HepG2 (cell line): ENCODE data around the gene CYP26B1. TPM values are rescaled to one million over a fixed set of nuclear protein-coding genes. Genes with fewer than 3 reads are reported as not detected.

Experiments
- ATAC-seq: fragments of 200-7000 bp; cut with Tn5 transposase; 3 replicates; pipeline ENCODE4 v1.9.1; 2020; ENCODE audit warnings: mild to moderate bottlenecking, moderate library complexity
- BruUV-seq: library from RNA; stranded (reverse); fragments of 400-500 nt; replicated peaks from 2 replicates; lab custom pipeline; 2021; lab: Mats Ljungman, UMichigan
- CTCF ChIA-PET: fragments of 300-600 bp; formaldehyde crosslinking; extraction: SDS; loops from one replicate; lab custom pipeline; 2021; ENCODE audit warnings: low total read pairs, inconsistent platforms, low intra/inter-chr PET ratio; lab: Yijun Ruan, JAX
- POLR2A ChIA-PET: fragments of 350-600 bp; sonication (Branson Sonifier 250); formaldehyde crosslinking; loops from one replicate; lab custom pipeline; 2020; ENCODE audit warnings: antibody characterized with exemption, inconsistent platforms; lab: Yijun Ruan, JAX
- DNase-seq: peaks from one replicate; pipeline ENCODE4 v3.0.0-alpha.2; 2015; ENCODE audit warnings: low spot score
- FAIRE-seq: peaks from 3 replicates; lab custom pipeline; 2011; peaks lifted over from hg19 to GRCh38; lab: Jason Lieb, UNC
- H2AFZ ChIP-seq: one replicate; pipeline ENCODE4 v1.6.1; 2011; ENCODE audit warnings: low read length, inconsistent platforms
- H3K27ac ChIP-seq: fragments of 300-600 bp; 3 replicates; pipeline ENCODE4 v1.8.0; 2011; ENCODE audit warnings: mixed run types, mild to moderate bottlenecking, mixed read lengths, low read length, inconsistent platforms; ENCODE audit not compliant: insufficient read depth; ENCODE audit errors: extremely low read length
- H3K27me3 ChIP-seq, 2 experiments: fragments of 200-600 bp in 1 of 2; 2 replicates in 1 of 2; 3 replicates in 1 of 2; pipeline versions ENCODE4 v1.6.0 to v1.8.0; 2011; ENCODE audit warnings: low read length in 2 of 2, mild to moderate bottlenecking in 2 of 2, moderate library complexity in 2 of 2, inconsistent platforms in 1 of 2; ENCODE audit not compliant: insufficient read depth in 2 of 2, control insufficient read depth in 1 of 2
- H3K36me3 ChIP-seq, 2 experiments: fragments of 200-600 bp in 1 of 2; replicated peaks in 1 of 2; 2 replicates in 1 of 2; 3 replicates in 1 of 2; pipeline versions ENCODE4 v1.5.1 to v1.8.0; 2011; ENCODE audit warnings: low read length in 2 of 2, inconsistent platforms in 1 of 2; ENCODE audit not compliant: insufficient read depth in 2 of 2, control insufficient read depth in 1 of 2
- H3K4me1 ChIP-seq: 2 replicates; pipeline ENCODE4 v1.5.1; 2012; ENCODE audit warnings: low read length, inconsistent platforms; ENCODE audit not compliant: insufficient read depth
- H3K4me2 ChIP-seq: 2 replicates; pipeline ENCODE4 v1.6.0; 2011; ENCODE audit warnings: low read depth, low read length, inconsistent platforms
- H3K4me3 ChIP-seq, 3 experiments: fragments of 200-600 bp in 1 of 3; sonication (generic), shearing (Covaris generic) in 1 of 3; replicated peaks in 1 of 3; 2 replicates each; pipeline ENCODE4 v1.5.1; 2011 to 2016; ENCODE audit warnings: low read length in 3 of 3, inconsistent platforms in 2 of 3, low read depth in 2 of 3, mild to moderate bottlenecking in 2 of 3, control low read depth in 1 of 3, mixed read lengths in 1 of 3; ENCODE audit not compliant: insufficient read depth in 1 of 3
- H3K79me2 ChIP-seq: one replicate; pipeline ENCODE4 v1.6.1; 2011; ENCODE audit warnings: low read length, inconsistent platforms; ENCODE audit not compliant: insufficient read depth
- H3K9ac ChIP-seq: 2 replicates; pipeline ENCODE4 v1.6.0; 2011; ENCODE audit warnings: mild to moderate bottlenecking, low read depth, low read length, inconsistent platforms; ENCODE audit not compliant: insufficient read depth
- H3K9me3 ChIP-seq: 2 replicates; pipeline ENCODE4 v1.5.1; 2012; ENCODE audit warnings: mild to moderate bottlenecking, low read length
- H4K20me1 ChIP-seq: 2 replicates; pipeline ENCODE4 v1.6.0; 2011; ENCODE audit warnings: inconsistent platforms, mild to moderate bottlenecking, low read length, moderate library complexity; ENCODE audit not compliant: insufficient read depth
- CREM ChIP-seq, 2 experiments: sonication (generic) in 1 of 2; formaldehyde crosslinking in 1 of 2; IDR thresholded peaks; 2 replicates each; pipeline versions ENCODE4 v1.4.0 to v1.6.1; 2016 to 2020; ENCODE audit warnings: antibody characterized with exemption in 1 of 2, mild to moderate bottlenecking in 1 of 2, missing genetic modification reagents in 1 of 2
- GPN1 ChIP-seq: sonication (generic); formaldehyde crosslinking; IDR thresholded peaks from 2 replicates; pipeline ENCODE4 v1.5.1; 2020; ENCODE audit warnings: missing genetic modification reagents, borderline replicate concordance
- HDAC6 ChIP-seq: fragments of 200-600 bp; sonication (generic); IDR thresholded peaks from 2 replicates; pipeline ENCODE4 v1.7.0; 2017; ENCODE audit warnings: mild to moderate bottlenecking, antibody characterized with exemption, low read length, low read depth
- NFE2L2 ChIP-seq: fragments of 150-350 bp; IDR thresholded peaks from 2 replicates; pipeline ENCODE4 v1.6.1; 2014; ENCODE audit warnings: low read length
- NFYB ChIP-seq: sonication (generic); formaldehyde crosslinking; IDR thresholded peaks from 2 replicates; pipeline ENCODE4 v1.4.0; 2020; ENCODE audit warnings: missing genetic modification reagents
- THAP11 ChIP-seq: IDR thresholded peaks from 2 replicates; pipeline ENCODE4 v1.6.1; 2016; ENCODE audit warnings: missing biosample characterization, missing genetic modification reagents
- ZNF124 ChIP-seq: sonication (generic); formaldehyde crosslinking; IDR thresholded peaks from 2 replicates; pipeline ENCODE4 v1.4.0; 2020; ENCODE audit warnings: missing genetic modification reagents
- ZNF496 ChIP-seq: sonication (generic); formaldehyde crosslinking; IDR thresholded peaks from 2 replicates; pipeline ENCODE4 v1.8.1; 2023; ENCODE audit warnings: mild to moderate bottlenecking, moderate library complexity, missing genetic modification reagents; ENCODE audit not compliant: insufficient replicate concordance
- ZNF724P ChIP-seq: sonication (generic); formaldehyde crosslinking; IDR thresholded peaks from 2 replicates; pipeline ENCODE4 v1.8.0; 2022; ENCODE audit warnings: missing genetic modification reagents, borderline replicate concordance
- ZSCAN25 ChIP-seq: sonication (generic); formaldehyde crosslinking; IDR thresholded peaks from 2 replicates; pipeline ENCODE4 v1.8.0; 2022; ENCODE audit warnings: mild to moderate bottlenecking, missing genetic modification reagents
- ZSCAN31 ChIP-seq: sonication (generic); formaldehyde crosslinking; IDR thresholded peaks from 2 replicates; pipeline ENCODE4 v1.5.0; 2020; ENCODE audit warnings: low read depth, mild to moderate bottlenecking, missing genetic modification reagents
- WGBS: methylation state at CpG from one replicate; pipeline ENCODE4 v1.1.6; 2017; ENCODE audit warnings: low lambda C conversion rate; 5-methylcytosine and 5-hydroxymethylcytosine counted together
- in situ Hi-C: cut with HindIII; loops from 2 replicates; pipeline ENCODE4 v1.10.0; 2017; ENCODE audit warnings: low pct_unique_long_range_greater_than_20kb; ENCODE audit not compliant: extremely low pct_ligation_motif_present
- intact Hi-C: fragments of 100-400 bp; cut with micrococcal nuclease; formaldehyde crosslinking; loops from one replicate; pipeline ENCODE4 v1.10.0; 2022; ENCODE audit not compliant: unreplicated experiment
- polyA plus RNA-seq, 8 experiments: library from polyadenylated mRNA; depleted of rRNA in 3 of 8; stranded (reverse) in 7 of 8; unstranded in 1 of 8; fragments of >200 nt; fragmentation: Illumina TruSeq in 4 of 8; extraction: Trizol in 4 of 8; gene quantifications; 2 replicates each; pipeline versions ENCODE4 v1.2.1 to v1.2.3, GENCODE V29; 2011 to 2016; ENCODE audit warnings: low read depth in 4 of 8, missing spikeins in 1 of 8, mixed read lengths in 1 of 8; ENCODE audit not compliant: insufficient read depth in 1 of 8
- total RNA-seq, 5 experiments: library from RNA; depleted of rRNA; stranded (reverse); fragments of >200 nt; fragmentation: Illumina TruSeq; extraction: Trizol; gene quantifications; 2 replicates each; pipeline ENCODE4 v1.2.3, GENCODE V29; 2016; ENCODE audit warnings: low read depth in 1 of 5
- TF ChIP-seq, protein P1 (sequence below): sonication (generic); formaldehyde crosslinking; IDR thresholded peaks from 2 replicates; pipeline ENCODE4 v1.5.1; 2020; ENCODE audit warnings: mild to moderate bottlenecking, missing genetic modification reagents, moderate library complexity
- TF ChIP-seq, protein P2 (sequence below): sonication (generic); formaldehyde crosslinking; IDR thresholded peaks from 2 replicates; pipeline ENCODE4 v1.4.0; 2020; ENCODE audit warnings: missing genetic modification reagents
- TF ChIP-seq, protein P3 (sequence below): sonication (generic); formaldehyde crosslinking; IDR thresholded peaks from 2 replicates; pipeline ENCODE4 v1.8.0; 2022; ENCODE audit warnings: missing genetic modification reagents, low read depth, mild to moderate bottlenecking, borderline replicate concordance
- TF ChIP-seq, protein P4 (sequence below): sonication (generic); formaldehyde crosslinking; IDR thresholded peaks from 2 replicates; pipeline ENCODE4 v1.4.0; 2020; ENCODE audit warnings: mild to moderate bottlenecking, missing genetic modification reagents
- TF ChIP-seq, protein P5 (sequence below): sonication (generic); formaldehyde crosslinking; IDR thresholded peaks from 2 replicates; pipeline ENCODE4 v1.5.0; 2020; ENCODE audit warnings: missing genetic modification reagents

The CYP26B1 gene
- total and polyA plus RNA-seq, 2 of the 13 experiments (the other 11 are each of a cell fraction or from before 2014, with no cell fraction given) = 0.05 to 0.07 TPM

DNA sequence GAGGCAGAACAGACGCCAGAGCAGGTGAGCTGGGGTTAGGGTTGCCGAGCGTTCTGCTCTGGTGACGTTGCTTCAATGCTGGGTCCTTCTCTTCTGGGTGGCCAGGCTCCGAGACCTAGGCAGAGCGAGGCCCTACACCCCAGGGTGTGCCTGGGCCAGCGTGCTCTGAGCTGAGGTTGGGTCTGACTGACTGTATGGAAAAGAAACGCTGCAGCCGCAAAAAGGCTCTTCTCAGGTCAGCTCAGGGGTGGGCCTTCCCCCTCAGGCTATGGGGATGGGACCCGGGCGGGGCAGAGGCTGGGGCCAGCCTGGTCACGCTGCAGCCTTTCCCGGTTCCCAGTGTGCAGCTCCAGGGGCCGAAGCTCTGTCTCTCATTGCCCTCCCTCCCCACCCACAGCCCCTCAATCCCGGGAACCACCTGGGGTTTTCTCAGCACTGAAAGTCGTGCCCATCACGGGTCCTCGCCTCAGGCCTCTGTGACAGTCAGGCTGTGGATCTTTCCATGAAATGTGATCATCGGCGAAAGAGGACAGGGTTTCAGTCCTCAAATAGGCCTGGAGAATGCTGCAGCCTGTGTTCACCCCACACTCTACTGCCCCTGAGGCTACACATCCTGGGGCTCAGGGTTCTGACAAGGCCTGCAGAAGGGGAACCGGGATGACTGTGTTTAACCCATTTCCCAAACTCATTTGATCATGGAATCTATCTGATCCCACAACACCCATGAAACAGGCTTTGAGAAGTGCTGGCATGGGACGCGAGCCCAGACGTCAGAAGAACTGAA is 19.4 kb downstream of the CYP26B1 start (continued):
- TF ChIP-seq GPN1 (CRISPR knock-in tag) = no peak
- TF ChIP-seq, all 625 proteins: peak for 0

DNA sequence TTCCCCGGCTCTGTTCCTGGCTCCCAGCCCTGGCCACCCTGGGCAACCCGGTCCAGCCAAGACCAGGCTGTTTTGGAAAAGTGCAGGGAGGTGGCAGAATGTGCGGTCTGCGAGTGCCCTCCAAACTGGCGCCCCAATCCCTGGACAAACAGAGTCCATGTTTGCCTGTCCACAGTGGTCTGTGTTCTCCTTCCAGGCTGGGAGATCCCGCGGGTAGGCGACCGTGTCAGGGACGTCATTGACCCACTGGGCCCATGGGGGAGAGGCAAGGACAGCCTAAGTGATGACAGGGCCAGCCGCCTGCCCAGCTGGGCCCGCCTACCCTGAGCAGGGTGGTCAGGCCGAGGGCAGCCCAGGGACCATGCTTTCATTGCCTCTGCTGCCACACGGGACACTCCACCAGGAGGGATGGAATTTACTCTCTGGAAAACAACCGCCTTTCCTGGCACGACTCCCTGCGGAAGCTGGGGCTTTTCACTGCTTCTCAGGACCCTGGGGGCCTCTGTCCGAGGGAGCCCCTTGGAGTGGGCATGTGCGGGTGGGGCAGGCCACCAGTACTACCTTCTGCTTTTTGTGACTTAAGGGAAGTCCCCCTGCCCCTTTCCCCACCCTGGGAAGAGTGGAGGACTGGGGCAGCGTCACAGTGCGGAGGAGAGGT is 20.1 kb downstream of the CYP26B1 start:
- Histone ChIP-seq H3K27me3 (peaks cover 11 to 81% of the 10 kb centered on the region in 2 experiments), H3K9ac (no peak overlapping the region), H3K4me2 (no peak overlapping the region), H3K27ac (no peak overlapping the region), H2AFZ (no peak overlapping the region)
- POLR2A ChIA-PET = no interaction called here
- in situ Hi-C loops = no loop called here
- intact Hi-C loops = no loop called here
- no peak for FAIRE-seq
- no peak for DNase-seq
- 39% methylated on average over 13 of the region's 21 CpGs for WGBS
- CTCF ChIA-PET = no interaction called here
- TF ChIP-seq, protein P1, sequence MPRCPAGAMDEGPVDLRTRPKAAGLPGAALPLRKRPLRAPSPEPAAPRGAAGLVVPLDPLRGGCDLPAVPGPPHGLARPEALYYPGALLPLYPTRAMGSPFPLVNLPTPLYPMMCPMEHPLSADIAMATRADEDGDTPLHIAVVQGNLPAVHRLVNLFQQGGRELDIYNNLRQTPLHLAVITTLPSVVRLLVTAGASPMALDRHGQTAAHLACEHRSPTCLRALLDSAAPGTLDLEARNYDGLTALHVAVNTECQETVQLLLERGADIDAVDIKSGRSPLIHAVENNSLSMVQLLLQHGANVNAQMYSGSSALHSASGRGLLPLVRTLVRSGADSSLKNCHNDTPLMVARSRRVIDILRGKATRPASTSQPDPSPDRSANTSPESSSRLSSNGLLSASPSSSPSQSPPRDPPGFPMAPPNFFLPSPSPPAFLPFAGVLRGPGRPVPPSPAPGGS (CRISPR knock-in tag) = no peak
- TF ChIP-seq ZSCAN25 = no peak
- no peak for TF ChIP-seq ZSCAN31
- TF ChIP-seq, protein P2, sequence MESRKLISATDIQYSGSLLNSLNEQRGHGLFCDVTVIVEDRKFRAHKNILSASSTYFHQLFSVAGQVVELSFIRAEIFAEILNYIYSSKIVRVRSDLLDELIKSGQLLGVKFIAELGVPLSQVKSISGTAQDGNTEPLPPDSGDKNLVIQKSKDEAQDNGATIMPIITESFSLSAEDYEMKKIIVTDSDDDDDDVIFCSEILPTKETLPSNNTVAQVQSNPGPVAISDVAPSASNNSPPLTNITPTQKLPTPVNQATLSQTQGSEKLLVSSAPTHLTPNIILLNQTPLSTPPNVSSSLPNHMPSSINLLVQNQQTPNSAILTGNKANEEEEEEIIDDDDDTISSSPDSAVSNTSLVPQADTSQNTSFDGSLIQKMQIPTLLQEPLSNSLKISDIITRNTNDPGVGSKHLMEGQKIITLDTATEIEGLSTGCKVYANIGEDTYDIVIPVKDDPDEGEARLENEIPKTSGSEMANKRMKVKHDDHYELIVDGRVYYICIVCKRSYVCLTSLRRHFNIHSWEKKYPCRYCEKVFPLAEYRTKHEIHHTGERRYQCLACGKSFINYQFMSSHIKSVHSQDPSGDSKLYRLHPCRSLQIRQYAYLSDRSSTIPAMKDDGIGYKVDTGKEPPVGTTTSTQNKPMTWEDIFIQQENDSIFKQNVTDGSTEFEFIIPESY (CRISPR knock-in tag) = no peak
- TF ChIP-seq, protein P3, sequence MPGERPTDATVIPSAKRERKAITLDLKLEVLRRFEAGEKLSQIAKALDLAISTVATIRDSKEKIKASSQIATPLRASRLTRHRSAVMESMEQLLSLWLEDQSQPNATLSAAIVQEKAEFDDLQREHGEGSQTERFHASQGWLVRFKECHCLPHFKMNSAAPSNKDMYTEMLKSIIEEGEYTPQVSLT = no peak
- no peak for TF ChIP-seq NFE2L2
- no peak for TF ChIP-seq THAP11 (CRISPR knock-in tag)
- no peak for TF ChIP-seq HDAC6
- TF ChIP-seq, protein P4, sequence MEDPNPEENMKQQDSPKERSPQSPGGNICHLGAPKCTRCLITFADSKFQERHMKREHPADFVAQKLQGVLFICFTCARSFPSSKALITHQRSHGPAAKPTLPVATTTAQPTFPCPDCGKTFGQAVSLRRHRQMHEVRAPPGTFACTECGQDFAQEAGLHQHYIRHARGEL (CRISPR knock-in tag) = no peak
- TF ChIP-seq NFYB = no peak
- TF ChIP-seq, protein P5, sequence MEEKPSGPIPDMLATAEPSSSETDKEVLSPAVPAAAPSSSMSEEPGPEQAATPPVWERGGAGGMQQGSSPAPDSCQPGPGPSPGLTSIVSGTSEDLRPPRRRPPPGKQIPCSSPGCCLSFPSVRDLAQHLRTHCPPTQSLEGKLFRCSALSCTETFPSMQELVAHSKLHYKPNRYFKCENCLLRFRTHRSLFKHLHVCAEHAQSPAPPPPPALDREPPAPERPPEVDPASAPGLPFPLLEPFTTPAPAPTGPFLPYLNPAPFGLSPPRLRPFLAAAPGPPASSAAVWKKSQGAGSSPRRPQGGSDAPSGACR (CRISPR knock-in tag) = no peak
- TF ChIP-seq ZNF724P (CRISPR knock-in tag) = no peak
- TF ChIP-seq ZNF124 (CRISPR knock-in tag) = no peak
- TF ChIP-seq ZNF496 (CRISPR knock-in tag) = no peak
- TF ChIP-seq CREM (IDR thresholded peaks at IDR 0.05) = no peak
- no peak for TF ChIP-seq CREM (CRISPR knock-in tag; IDR thresholded peaks at IDR 0.05)
- TF ChIP-seq, all 625 proteins: peak for 0
- no peaks in the 10 kb centered on the region for H3K4me1 ChIP-seq
- H3K36me3 ChIP-seq = no peaks in the 10 kb centered on the region
- H3K9me3 ChIP-seq = no peaks in the 10 kb centered on the region
- ATAC-seq = peak; percentile 23
- H3K79me2 ChIP-seq = no peaks in the 10 kb centered on the region
- H3K4me3 ChIP-seq = no peak overlapping the region
- H4K20me1 ChIP-seq = no peaks in the 10 kb centered on the region
- BruUV-seq = no TSS peak
